H9 (cell line): ENCODE data around the gene SZRD1. TPM values are rescaled to one million over a fixed set of nuclear protein-coding genes. Genes with fewer than 3 reads are reported as not detected.

ENCODE experiments used
- DNase-seq: peaks from one replicate; pipeline ENCODE4 v3.0.0-alpha.2; 2017
- H2AFZ ChIP-seq: one replicate; pipeline ENCODE4 v1.6.1; 2013; ENCODE audit warnings: mild to moderate bottlenecking, low read length, control low read depth, moderate library complexity
- H2AK5ac ChIP-seq: 2 replicates; pipeline ENCODE4 v1.6.1; 2013; ENCODE audit warnings: low read length, control low read depth, mixed read lengths; ENCODE audit not compliant: insufficient read length
- H2BK120ac ChIP-seq: one replicate; pipeline ENCODE4 v1.6.1; 2013; ENCODE audit warnings: low read depth, mild to moderate bottlenecking, low read length, control low read depth, inconsistent platforms; ENCODE audit not compliant: poor library complexity, severe bottlenecking
- H2BK12ac ChIP-seq: 2 replicates; pipeline ENCODE4 v1.6.1; 2013; ENCODE audit warnings: low read length, control low read depth, mixed read lengths, low read depth; ENCODE audit not compliant: insufficient read length
- H2BK15ac ChIP-seq: 2 replicates; pipeline ENCODE4 v1.6.1; 2013; ENCODE audit warnings: low read depth, low read length, control low read depth
- H2BK20ac ChIP-seq: one replicate; pipeline ENCODE4 v1.6.1; 2013; ENCODE audit warnings: low read depth, mild to moderate bottlenecking, low read length, control low read depth, inconsistent platforms; ENCODE audit not compliant: poor library complexity, severe bottlenecking
- H2BK5ac ChIP-seq: 2 replicates; pipeline ENCODE4 v1.6.1; 2013; ENCODE audit warnings: low read length, control low read depth, mixed read lengths; ENCODE audit not compliant: insufficient read length
- H3K14ac ChIP-seq: 2 replicates; pipeline ENCODE4 v1.6.1; 2013; ENCODE audit warnings: low read length, control low read depth; ENCODE audit not compliant: insufficient read depth
- H3K18ac ChIP-seq: 2 replicates; pipeline ENCODE4 v1.6.1; 2013; ENCODE audit warnings: low read depth, mild to moderate bottlenecking, mixed read lengths, low read length, control low read depth; ENCODE audit not compliant: insufficient read length
- H3K23ac ChIP-seq: 2 replicates; pipeline ENCODE4 v1.6.1; 2013; ENCODE audit warnings: low read length, control low read depth, mixed read lengths, low read depth; ENCODE audit not compliant: insufficient read length
- H3K23me2 ChIP-seq: 2 replicates; pipeline ENCODE4 v1.6.1; 2013; ENCODE audit warnings: low read depth, mild to moderate bottlenecking, mixed read lengths, low read length, control low read depth; ENCODE audit not compliant: insufficient read length, poor library complexity, severe bottlenecking
- H3K27ac ChIP-seq: 2 replicates; pipeline ENCODE4 v1.5.1; 2013; ENCODE audit warnings: low read length, control low read depth, mixed read lengths, low read depth; ENCODE audit not compliant: insufficient read length
- H3K27me3 ChIP-seq: 2 replicates; pipeline ENCODE4 v1.6.1; 2013; ENCODE audit warnings: low read length, control low read depth, inconsistent platforms; ENCODE audit not compliant: insufficient read depth
- H3K4ac ChIP-seq: 2 replicates; pipeline ENCODE4 v1.6.1; 2013; ENCODE audit warnings: low read depth, mild to moderate bottlenecking, control low read depth, inconsistent platforms, low read length, moderate library complexity
- H3K4me1 ChIP-seq: 2 replicates; pipeline ENCODE4 v1.6.1; 2013; ENCODE audit warnings: low read length, control low read depth, inconsistent platforms; ENCODE audit not compliant: insufficient read depth
- H3K4me2 ChIP-seq: 2 replicates; pipeline ENCODE4 v1.6.1; 2013; ENCODE audit warnings: low read length, control low read depth, mixed read lengths; ENCODE audit not compliant: insufficient read length, insufficient read depth
- H3K56ac ChIP-seq: 2 replicates; pipeline ENCODE4 v1.6.1; 2013; ENCODE audit warnings: low read depth, mild to moderate bottlenecking, mixed read lengths, low read length, control low read depth; ENCODE audit not compliant: insufficient read length
- H3K79me1 ChIP-seq: 2 replicates; pipeline ENCODE4 v1.6.1; 2013; ENCODE audit warnings: low read depth, mild to moderate bottlenecking, moderate library complexity, low read length, control low read depth, inconsistent platforms; ENCODE audit not compliant: insufficient read depth, poor library complexity, severe bottlenecking
- H3K79me2 ChIP-seq: 2 replicates; pipeline ENCODE4 v1.6.1; 2013; ENCODE audit warnings: low read length, control low read depth, inconsistent platforms; ENCODE audit not compliant: insufficient read depth
- H3K9ac ChIP-seq: 2 replicates; pipeline ENCODE4 v1.6.1; 2013; ENCODE audit warnings: low read length, control low read depth, mixed read lengths; ENCODE audit not compliant: insufficient read length; ENCODE audit errors: extremely low read depth
- H3K9me3 ChIP-seq: one replicate; pipeline ENCODE4 v1.6.1; 2013; ENCODE audit warnings: low read depth, low read length, inconsistent platforms; ENCODE audit not compliant: control insufficient read depth
- H3T11ph ChIP-seq: one replicate; pipeline ENCODE4 v1.6.1; 2013; ENCODE audit warnings: mild to moderate bottlenecking, low read length, control low read depth, inconsistent platforms
- H4K20me1 ChIP-seq: one replicate; pipeline ENCODE4 v1.6.1; 2013; ENCODE audit not compliant: control insufficient read depth, insufficient read length, insufficient read depth
- H4K5ac ChIP-seq: 2 replicates; pipeline ENCODE4 v1.6.1; 2013; ENCODE audit warnings: low read depth, mild to moderate bottlenecking, mixed read lengths, low read length, control low read depth; ENCODE audit not compliant: insufficient read length
- H4K8ac ChIP-seq: replicated peaks from 2 replicates; pipeline ENCODE4 v1.6.1; 2013; ENCODE audit warnings: low read length, control low read depth, mixed read lengths, low read depth; ENCODE audit not compliant: insufficient read length
- H4K91ac ChIP-seq: 2 replicates; pipeline ENCODE4 v1.6.1; 2013; ENCODE audit warnings: low read depth, mild to moderate bottlenecking, moderate library complexity, mixed read lengths, low read length, control low read depth; ENCODE audit not compliant: insufficient read length
- H3K27ac Mint-ChIP-seq, 3 experiments: 2 replicates in 2 of 3; 3 replicates in 1 of 3; pipeline ENCODE4 v1.8.0; 2020 to 2021; ENCODE audit warnings: mixed read lengths in 3 of 3, mild to moderate bottlenecking in 1 of 3, moderate library complexity in 1 of 3
- H3K27me3 Mint-ChIP-seq: 2 replicates; pipeline ENCODE4 v1.8.0; 2021; ENCODE audit warnings: low read depth, mild to moderate bottlenecking, moderate library complexity, mixed read lengths
- H3K36me3 Mint-ChIP-seq, 3 experiments: 2 replicates in 2 of 3; 3 replicates in 1 of 3; pipeline ENCODE4 v1.8.0; 2020 to 2021; ENCODE audit warnings: low read depth in 3 of 3, mixed read lengths in 3 of 3; ENCODE audit not compliant: insufficient read depth in 1 of 3
- H3K4me1 Mint-ChIP-seq, 2 experiments: 2 replicates each; pipeline ENCODE4 v1.8.0; 2020; ENCODE audit warnings: mixed read lengths in 2 of 2
- H3K4me3 Mint-ChIP-seq, 2 experiments: 2 replicates in 1 of 2; 3 replicates in 1 of 2; pipeline ENCODE4 v1.8.0; 2020 to 2021; ENCODE audit warnings: mild to moderate bottlenecking in 2 of 2, mixed read lengths in 2 of 2, moderate library complexity in 1 of 2
- H3K9me3 Mint-ChIP-seq, 2 experiments: 2 replicates in 1 of 2; 3 replicates in 1 of 2; pipeline ENCODE4 v1.8.0; 2020; ENCODE audit warnings: mild to moderate bottlenecking in 2 of 2, mixed read lengths in 2 of 2, moderate library complexity in 1 of 2
- CTCF ChIP-seq: fragments of 200-600 bp; sonication (generic); conservative IDR thresholded peaks from 3 replicates; pipeline ENCODE4 v1.8.0; 2021; ENCODE audit warnings: antibody characterized with exemption, mild to moderate bottlenecking
- WGBS: extraction: QIAGEN DNeasy Blood & Tissue Kit; methylation state at CpG from one replicate; pipeline ENCODE4 v1.1.7; 2013; ENCODE audit warnings: missing lambda C conversion rate, low lambda C conversion rate, mixed read lengths; ENCODE audit not compliant: insufficient read length; ENCODE audit errors: extremely low coverage; 5-methylcytosine and 5-hydroxymethylcytosine counted together
- total RNA-seq: library from RNA; stranded (reverse); gene quantifications from 2 replicates; pipeline ENCODE4 v1.2.1, GENCODE V29; 2021

The SZRD1 gene
- total RNA-seq, 1 experiment from 2014 or later = 118 TPM

GRCh38 chr1:16442265-16442664 is 75.2 kb downstream of the SZRD1 start:
- Histone ChIP-seq H3K27ac (no peak overlapping the region), H3K9ac (no peak overlapping the region), H2BK12ac (no peak overlapping the region), H3K79me1 (no peaks in the 10 kb centered on the region), H3K4ac (no peak overlapping the region), H2BK15ac (no peak overlapping the region), H3K23ac (no peak overlapping the region), H3K23me2 (peaks cover 6% of the 10 kb centered on the region), H4K8ac (no peak overlapping the region), H3T11ph (no peak overlapping the region), H3K79me2 (peaks cover 2% of the 10 kb centered on the region), H3K14ac (no peak overlapping the region), H4K5ac (no peak overlapping the region), H2AFZ (no peak overlapping the region), H4K91ac (no peak overlapping the region), H2BK120ac (no peak overlapping the region), H2BK20ac (no peak overlapping the region), H3K9me3 (no peaks in the 10 kb centered on the region), H3K4me1 (no peaks in the 10 kb centered on the region), H3K18ac (no peak overlapping the region), H3K56ac (no peak overlapping the region), H2AK5ac (no peak overlapping the region), H2BK5ac (no peak overlapping the region), H3K27me3 (no peaks in the 10 kb centered on the region), H4K20me1 (no peaks in the 10 kb centered on the region), H3K4me2 (no peak overlapping the region)
- Mint-ChIP-seq H3K9me3 (no peaks in the 10 kb centered on the region), H3K4me3 (peak overlapping the region; percentile 89 to 96), H3K27ac (no peak overlapping the region), H3K36me3 (peaks cover 9 to 25% (median 22%) of the 10 kb centered on the region in 3 experiments; a peak in 5 of 7 replicates), H3K4me1 (peaks cover 5 to 10% of the 10 kb centered on the region in 2 experiments), H3K27me3 (peaks cover 10% of the 10 kb centered on the region)
- no peak for DNase-seq
- no CpG with 5 or more reads among the region's 7 CpGs for WGBS
- TF ChIP-seq CTCF = no peak
